WTC11 (cell line): ENCODE data around the gene SKAP2.

Experiments used
- ESRRA ChIP-seq: sonication (generic); formaldehyde crosslinking; IDR thresholded peaks from 2 replicates; pipeline ENCODE4 v1.8.1; 2022; ENCODE audit warnings: mild to moderate bottlenecking, missing genetic modification reagents, borderline replicate concordance
- FOXP4 ChIP-seq: sonication (generic); formaldehyde crosslinking; IDR thresholded peaks from 2 replicates; pipeline ENCODE4 v1.8.0; 2022; ENCODE audit warnings: mild to moderate bottlenecking, missing genetic modification reagents
- MXD4 ChIP-seq: fragments of 250-450 bp; sonication (Bioruptor Pico); IDR thresholded peaks from 2 replicates; pipeline ENCODE4 v1.8.0; 2021; ENCODE audit warnings: mild to moderate bottlenecking, moderate library complexity, borderline replicate concordance
- TF ChIP-seq, protein P1 (sequence below): fragments of 200-600 bp; IDR thresholded peaks from 2 replicates; pipeline ENCODE4 v1.8.0; 2022; ENCODE audit warnings: antibody characterized with exemption
- TF ChIP-seq, protein P2 (sequence below): sonication (generic); formaldehyde crosslinking; IDR thresholded peaks from 2 replicates; pipeline ENCODE4 v1.8.1; 2023; ENCODE audit warnings: mild to moderate bottlenecking, moderate library complexity, missing genetic modification reagents
- TF ChIP-seq, protein P3 (sequence below): sonication (generic); formaldehyde crosslinking; IDR thresholded peaks from 2 replicates; pipeline ENCODE4 v1.8.0; 2022; ENCODE audit warnings: mild to moderate bottlenecking, missing genetic modification reagents

GRCh38 chr7:26675143-26675887 is 189.1 kb downstream of the SKAP2 start:
- TF ChIP-seq, protein P1, sequence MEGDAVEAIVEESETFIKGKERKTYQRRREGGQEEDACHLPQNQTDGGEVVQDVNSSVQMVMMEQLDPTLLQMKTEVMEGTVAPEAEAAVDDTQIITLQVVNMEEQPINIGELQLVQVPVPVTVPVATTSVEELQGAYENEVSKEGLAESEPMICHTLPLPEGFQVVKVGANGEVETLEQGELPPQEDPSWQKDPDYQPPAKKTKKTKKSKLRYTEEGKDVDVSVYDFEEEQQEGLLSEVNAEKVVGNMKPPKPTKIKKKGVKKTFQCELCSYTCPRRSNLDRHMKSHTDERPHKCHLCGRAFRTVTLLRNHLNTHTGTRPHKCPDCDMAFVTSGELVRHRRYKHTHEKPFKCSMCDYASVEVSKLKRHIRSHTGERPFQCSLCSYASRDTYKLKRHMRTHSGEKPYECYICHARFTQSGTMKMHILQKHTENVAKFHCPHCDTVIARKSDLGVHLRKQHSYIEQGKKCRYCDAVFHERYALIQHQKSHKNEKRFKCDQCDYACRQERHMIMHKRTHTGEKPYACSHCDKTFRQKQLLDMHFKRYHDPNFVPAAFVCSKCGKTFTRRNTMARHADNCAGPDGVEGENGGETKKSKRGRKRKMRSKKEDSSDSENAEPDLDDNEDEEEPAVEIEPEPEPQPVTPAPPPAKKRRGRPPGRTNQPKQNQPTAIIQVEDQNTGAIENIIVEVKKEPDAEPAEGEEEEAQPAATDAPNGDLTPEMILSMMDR: no peak
- TF ChIP-seq, protein P2, sequence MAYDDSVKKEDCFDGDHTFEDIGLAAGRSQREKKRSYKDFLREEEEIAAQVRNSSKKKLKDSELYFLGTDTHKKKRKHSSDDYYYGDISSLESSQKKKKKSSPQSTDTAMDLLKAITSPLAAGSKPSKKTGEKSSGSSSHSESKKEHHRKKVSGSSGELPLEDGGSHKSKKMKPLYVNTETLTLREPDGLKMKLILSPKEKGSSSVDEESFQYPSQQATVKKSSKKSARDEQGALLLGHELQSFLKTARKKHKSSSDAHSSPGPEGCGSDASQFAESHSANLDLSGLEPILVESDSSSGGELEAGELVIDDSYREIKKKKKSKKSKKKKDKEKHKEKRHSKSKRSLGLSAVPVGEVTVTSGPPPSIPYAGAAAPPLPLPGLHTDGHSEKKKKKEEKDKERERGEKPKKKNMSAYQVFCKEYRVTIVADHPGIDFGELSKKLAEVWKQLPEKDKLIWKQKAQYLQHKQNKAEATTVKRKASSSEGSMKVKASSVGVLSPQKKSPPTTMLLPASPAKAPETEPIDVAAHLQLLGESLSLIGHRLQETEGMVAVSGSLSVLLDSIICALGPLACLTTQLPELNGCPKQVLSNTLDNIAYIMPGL: no peak
- no peak for TF ChIP-seq ESRRA (CRISPR knock-in tag)
- no peak for TF ChIP-seq FOXP4 (CRISPR knock-in tag)
- TF ChIP-seq, protein P3, sequence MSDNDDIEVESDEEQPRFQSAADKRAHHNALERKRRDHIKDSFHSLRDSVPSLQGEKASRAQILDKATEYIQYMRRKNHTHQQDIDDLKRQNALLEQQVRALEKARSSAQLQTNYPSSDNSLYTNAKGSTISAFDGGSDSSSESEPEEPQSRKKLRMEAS (CRISPR knock-in tag): no peak
- TF ChIP-seq MXD4 (CRISPR knock-in tag): no peak
